CD14-positive monocyte (primary cell): ENCODE measurements around the gene EEA1. TPM values are rescaled to one million over a fixed set of nuclear protein-coding genes. Genes with fewer than 3 reads are reported as not detected.

Experiments
- DNase-seq, 3 donors: peaks; one replicate each; pipeline ENCODE4 v3.0.0-alpha.2; 2011 to 2022
- H2AFZ ChIP-seq: 2 replicates; pipeline ENCODE4 v1.6.0; 2012; ENCODE audit warnings: mild to moderate bottlenecking, low read depth, low read length, inconsistent platforms; ENCODE audit not compliant: insufficient read depth, poor library complexity, severe bottlenecking
- H3K27ac ChIP-seq, 2 donors: 1 replicate in 1 of 2; 2 replicates in 1 of 2; pipeline ENCODE4 v1.5.1; 2012 to 2013; ENCODE audit warnings: low read length in 2 of 2, control low read depth in 1 of 2, inconsistent platforms in 1 of 2, low read depth in 1 of 2, mild to moderate bottlenecking in 1 of 2
- H3K27me3 ChIP-seq, 2 donors: one replicate each; pipeline versions ENCODE4 v1.6.0 to v1.6.1; 2011 to 2013; ENCODE audit warnings: low read length in 2 of 2; ENCODE audit not compliant: control insufficient read depth in 2 of 2, insufficient read depth in 2 of 2
- H3K36me3 ChIP-seq, 2 donors: replicated peaks in 1 of 2; 1 replicate in 1 of 2; 2 replicates in 1 of 2; pipeline versions ENCODE4 v1.5.1 to v1.6.1; 2012 to 2013; ENCODE audit warnings: low read length in 2 of 2, control low read depth in 1 of 2, inconsistent platforms in 1 of 2, mild to moderate bottlenecking in 1 of 2; ENCODE audit not compliant: insufficient read depth in 2 of 2, control insufficient read depth in 1 of 2
- H3K4me1 ChIP-seq, 2 donors: 1 replicate in 1 of 2; 2 replicates in 1 of 2; pipeline versions ENCODE4 v1.5.1 to v1.6.1; 2012 to 2013; ENCODE audit warnings: low read length in 2 of 2, control low read depth in 1 of 2, inconsistent platforms in 1 of 2, mild to moderate bottlenecking in 1 of 2, moderate library complexity in 1 of 2; ENCODE audit not compliant: insufficient read depth in 2 of 2, control insufficient read depth in 1 of 2
- H3K4me2 ChIP-seq: replicated peaks from 2 replicates; pipeline ENCODE3; 2012; ENCODE audit warnings: low read length, moderate library complexity, mild to moderate bottlenecking; ENCODE audit not compliant: poor library complexity, severe bottlenecking; ENCODE audit errors: extremely low read depth
- H3K4me3 ChIP-seq, 3 experiments: fragments of 200-600 bp in 1 of 3; sonication (generic) in 1 of 3; replicated peaks in 1 of 3; 1 replicate in 2 of 3; 2 replicates in 1 of 3; pipeline ENCODE4 v1.5.1; 2011 to 2013; ENCODE audit warnings: low read length in 3 of 3, mild to moderate bottlenecking in 3 of 3, control low read depth in 2 of 3, low read depth in 2 of 3, inconsistent platforms in 1 of 3, moderate library complexity in 1 of 3
- H3K79me2 ChIP-seq: 2 replicates; pipeline ENCODE4 v1.6.0; 2012; ENCODE audit warnings: mild to moderate bottlenecking, control low read depth, inconsistent platforms, low read length, moderate library complexity; ENCODE audit not compliant: insufficient read depth
- H3K9ac ChIP-seq: 2 replicates; pipeline ENCODE4 v1.6.0; 2017; ENCODE audit warnings: low read length, mild to moderate bottlenecking; ENCODE audit not compliant: insufficient read depth, poor library complexity, severe bottlenecking
- H3K9me3 ChIP-seq, 2 donors: replicated peaks in 1 of 2; 1 replicate in 1 of 2; 2 replicates in 1 of 2; pipeline versions ENCODE4 v1.5.1 to v1.6.1; 2012 to 2013; ENCODE audit warnings: low read length in 2 of 2, control low read depth in 1 of 2; ENCODE audit not compliant: control insufficient read depth in 1 of 2, insufficient read depth in 1 of 2
- H4K20me1 ChIP-seq: 2 replicates; pipeline ENCODE4 v1.6.0; 2012; ENCODE audit warnings: mild to moderate bottlenecking, low read length, control low read depth, moderate library complexity; ENCODE audit not compliant: insufficient read depth
- H3K27ac Mint-ChIP-seq, 7 donors: one replicate each; pipeline ENCODE4 v1.8.0; 2020; ENCODE audit warnings: mild to moderate bottlenecking in 7 of 7, mixed read lengths in 7 of 7, moderate library complexity in 6 of 7, inconsistent platforms in 2 of 7
- H3K27me3 Mint-ChIP-seq, 3 donors: one replicate each; pipeline ENCODE4 v1.8.0; 2021 to 2022; ENCODE audit warnings: low read depth in 3 of 3, mild to moderate bottlenecking in 3 of 3, mixed read lengths in 3 of 3, moderate library complexity in 3 of 3, inconsistent platforms in 1 of 3
- H3K36me3 Mint-ChIP-seq, 2 donors: one replicate each; pipeline ENCODE4 v1.8.0; 2020; ENCODE audit warnings: mixed read lengths in 2 of 2, inconsistent platforms in 1 of 2, mild to moderate bottlenecking in 1 of 2
- H3K4me1 Mint-ChIP-seq: one replicate; pipeline ENCODE4 v1.8.0; 2020; ENCODE audit warnings: mild to moderate bottlenecking, mixed read lengths
- H3K4me3 Mint-ChIP-seq, 2 donors: one replicate each; pipeline ENCODE4 v1.8.0; 2020; ENCODE audit warnings: mild to moderate bottlenecking in 2 of 2, mixed read lengths in 2 of 2, moderate library complexity in 1 of 2
- H3K9me3 Mint-ChIP-seq, 7 donors: one replicate each; pipeline ENCODE4 v1.8.0; 2020 to 2022; ENCODE audit warnings: mixed read lengths in 7 of 7, mild to moderate bottlenecking in 6 of 7, moderate library complexity in 6 of 7, inconsistent platforms in 2 of 7
- CTCF ChIP-seq: fragments of 200-600 bp; IDR thresholded peaks from one replicate; pipeline ENCODE4 v1.8.0; 2022; ENCODE audit warnings: antibody characterized with exemption, mild to moderate bottlenecking
- WGBS: methylation state at CpG from one replicate; pipeline ENCODE4 v1.1.5; 2013; ENCODE audit warnings: missing lambda C conversion rate; ENCODE audit not compliant: insufficient coverage; 5-methylcytosine and 5-hydroxymethylcytosine counted together
- intact Hi-C, 2 donors: fragments of 100-400 bp; cut with micrococcal nuclease; formaldehyde crosslinking; loops; one replicate each; pipeline versions ENCODE4 v1.15.0 to v1.15.1; 2023
- polyA plus RNA-seq, 3 donors: library from polyadenylated mRNA; depleted of rRNA in 1 of 3; unstranded in 2 of 3; stranded (reverse) in 1 of 3; fragments of 300-500 nt in 2 of 3; fragments of >200 nt in 1 of 3; fragmentation: Illumina TruSeq in 2 of 3; gene quantifications; 1 replicate in 2 of 3; 2 replicates in 1 of 3; pipeline ENCODE4 v1.2.3, GENCODE V29; 2012 to 2021

Gene EEA1
- polyA plus RNA-seq, 3 donors = 3.0 to 10.7 (median 3.6) TPM

DNA sequence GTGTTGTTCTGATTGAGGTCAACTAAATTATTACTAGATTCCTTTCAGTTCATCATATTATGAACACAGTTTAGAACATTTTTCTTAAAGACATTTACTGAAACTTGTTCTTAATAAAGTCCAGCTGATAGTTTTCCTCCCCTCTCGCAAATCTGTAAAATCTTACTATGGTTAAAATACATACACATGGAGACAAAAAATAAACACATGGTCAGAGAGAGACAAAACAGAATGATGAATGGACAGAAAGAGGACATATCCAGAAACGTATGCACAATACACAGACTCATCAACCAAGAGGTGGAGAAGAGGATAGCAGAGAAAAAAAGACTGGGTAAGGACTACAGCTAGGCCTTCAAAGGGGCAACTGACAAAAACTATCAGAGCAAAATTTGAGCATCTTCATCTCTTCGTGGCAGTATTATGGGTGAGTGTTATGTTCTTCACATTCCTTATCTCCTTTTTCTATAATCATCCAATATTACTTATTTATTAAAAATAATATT, 38.4 kb downstream of the EEA1 start:
- peaks cover 13% of the 10 kb centered on the region for H3K4me1 Mint-ChIP-seq
- intact Hi-C loops = no loop called here

GRCh38 chr12:92886131-92886530, 43.0 kb downstream of the EEA1 start:
- H3K36me3 Mint-ChIP-seq = peaks cover 56 to 81% of the 10 kb centered on the region in 2 donors

More for the DNA sequence above, 38.4 kb downstream of the EEA1 start:
- Histone ChIP-seq H3K79me2 (peaks cover 49% of the 10 kb centered on the region), H3K4me2 (no peak overlapping the region), H4K20me1 (peaks cover 6% of the 10 kb centered on the region), H3K27ac (no peak overlapping the region), H3K9ac (no peak overlapping the region), H3K4me3 (no peak overlapping the region), H3K9me3 (no peaks in the 10 kb centered on the region), H2AFZ (no peak overlapping the region), H3K4me1 (no peaks in the 10 kb centered on the region), H3K27me3 (no peaks in the 10 kb centered on the region), H3K36me3 (peaks cover 2 to 26% of the 10 kb centered on the region in 2 donors)
- DNase-seq = no peak
- WGBS = no CpG with 5 or more reads among the region's 3 CpGs
- Mint-ChIP-seq H3K4me3 (no peak overlapping the region), H3K9me3 (peaks cover 0 to 2% (median 0%) of the 10 kb centered on the region in 7 donors), H3K27me3 (no peaks in the 10 kb centered on the region), H3K27ac (peak overlapping the region in 3 of 7 donors; percentile 0 to 23 (median 1)), H3K36me3 (peaks cover 30 to 57% of the 10 kb centered on the region in 2 donors)
- TF ChIP-seq CTCF = no peak

More at GRCh38 chr12:92886131-92886530, 43.0 kb downstream of the EEA1 start:
- no peak overlapping the region for H3K4me3 Mint-ChIP-seq
- Histone ChIP-seq H3K4me2 (no peak overlapping the region), H3K4me3 (no peak overlapping the region), H2AFZ (no peak overlapping the region), H3K9ac (no peak overlapping the region), H3K9me3 (no peaks in the 10 kb centered on the region), H3K36me3 (peaks cover 16 to 46% of the 10 kb centered on the region in 2 donors), H4K20me1 (no peaks in the 10 kb centered on the region), H3K79me2 (peaks cover 9% of the 10 kb centered on the region), H3K4me1 (no peaks in the 10 kb centered on the region), H3K27me3 (no peaks in the 10 kb centered on the region), H3K27ac (no peak overlapping the region)
- H3K27me3 Mint-ChIP-seq = no peaks in the 10 kb centered on the region
- WGBS = no CpG with 5 or more reads among the region's 2 CpGs
- TF ChIP-seq CTCF = no peak
- H3K27ac Mint-ChIP-seq = peak overlapping the region in 1 of 7 donors; percentile 9
- no peak for DNase-seq
- peaks cover 13% of the 10 kb centered on the region for H3K4me1 Mint-ChIP-seq
- intact Hi-C loops = no loop called here
- peaks cover 0 to 5% (median 0%) of the 10 kb centered on the region in 7 donors for H3K9me3 Mint-ChIP-seq
